Suppressor macrophage treated with lipopolysaccharide for 1 hour (primary cell): ENCODE measurements around the gene SMYD4.
"Not testable (repeated sequence)": the region's sequence is repeated elsewhere in the genome, so short reads cannot be mapped to it uniquely, and the experiment has no call there.

Experiments
- DNase-seq, 3 donors: peaks; one replicate each; pipeline ENCODE4 v3.0.0-alpha.2; 2020 to 2022

The SMYD4 gene

DNA sequence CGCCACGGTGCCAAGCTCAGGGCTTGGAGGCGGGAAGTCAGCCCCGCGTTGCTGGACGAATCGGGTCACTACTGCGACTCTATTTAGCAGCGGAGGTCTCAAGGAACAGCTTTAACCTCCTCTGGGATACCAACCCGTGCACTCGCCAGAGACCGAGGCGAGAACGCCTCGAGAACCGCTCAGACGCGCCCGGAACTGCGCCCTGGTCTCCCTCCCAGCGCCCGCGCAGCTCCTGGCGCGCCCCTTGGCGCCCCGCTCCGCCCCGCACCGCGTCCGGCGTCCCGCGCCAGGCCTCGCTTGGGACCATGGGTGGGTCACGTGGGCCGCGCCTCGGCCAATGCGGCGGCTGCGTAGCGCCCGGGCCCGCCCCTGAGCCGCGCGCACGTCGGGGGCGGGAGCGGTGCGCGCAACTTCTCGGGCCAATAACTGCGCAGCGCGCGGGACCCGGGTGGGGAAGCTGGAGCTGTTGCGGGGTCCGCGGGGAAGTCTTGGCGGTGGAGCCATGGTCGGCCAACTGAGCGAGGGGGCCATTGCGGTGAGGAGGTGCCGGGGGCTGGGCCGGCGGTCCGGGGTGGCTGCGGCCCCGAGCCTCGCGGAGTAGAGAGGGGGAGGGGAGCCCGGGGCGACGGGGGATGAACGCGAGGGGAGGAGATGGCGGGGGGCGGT lies at the start of gene SMYD4, which contains the start of gene RPA1:
Gene SMYD4, minus strand, starts transcription at position 311 of the 666 bp plus-strand sequence. CDS start 1,908 bp downstream, outside the sequence.
Gene RPA1, plus strand, starts transcription at position 414 of the 666 bp plus-strand sequence. Its CDS starts 89 bp downstream, at position 503.
- peak; percentile 89 to 97 (median 95) for DNase-seq

DNA sequence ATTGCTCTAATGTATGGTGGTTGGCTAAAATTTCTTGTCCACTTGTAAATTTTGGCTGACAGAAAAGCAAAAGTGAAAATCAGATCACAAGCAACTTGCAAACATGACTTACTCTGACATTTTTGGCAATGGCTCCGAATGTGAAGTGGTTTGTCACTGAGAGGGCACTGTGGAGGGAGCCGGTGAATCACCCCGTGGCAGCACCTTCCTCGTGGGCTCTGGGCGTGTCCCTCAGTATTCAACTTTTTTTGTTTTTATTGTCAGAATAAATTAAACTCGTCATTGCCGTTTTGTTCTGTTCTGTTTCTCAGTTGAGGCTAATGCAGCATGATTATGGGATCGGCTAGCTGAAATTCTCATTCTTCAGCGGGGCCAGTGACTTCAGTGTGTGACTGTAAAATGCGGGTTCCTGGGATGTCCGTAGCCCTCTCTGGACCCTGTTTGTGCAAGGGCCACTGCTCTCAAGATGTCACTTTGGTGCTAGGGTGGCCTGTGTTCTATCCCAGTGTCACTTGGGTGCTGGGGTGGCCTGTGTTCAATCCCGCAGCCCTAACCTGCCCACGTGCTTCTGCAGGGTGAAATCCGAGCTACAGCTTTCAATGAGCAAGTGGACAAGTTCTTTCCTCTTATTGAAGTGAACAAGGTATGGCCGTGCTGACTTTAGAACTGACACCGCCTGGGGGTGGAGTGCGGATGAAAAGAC lies 48.9 kb upstream of the SMYD4 start:
- no peak for DNase-seq

DNA sequence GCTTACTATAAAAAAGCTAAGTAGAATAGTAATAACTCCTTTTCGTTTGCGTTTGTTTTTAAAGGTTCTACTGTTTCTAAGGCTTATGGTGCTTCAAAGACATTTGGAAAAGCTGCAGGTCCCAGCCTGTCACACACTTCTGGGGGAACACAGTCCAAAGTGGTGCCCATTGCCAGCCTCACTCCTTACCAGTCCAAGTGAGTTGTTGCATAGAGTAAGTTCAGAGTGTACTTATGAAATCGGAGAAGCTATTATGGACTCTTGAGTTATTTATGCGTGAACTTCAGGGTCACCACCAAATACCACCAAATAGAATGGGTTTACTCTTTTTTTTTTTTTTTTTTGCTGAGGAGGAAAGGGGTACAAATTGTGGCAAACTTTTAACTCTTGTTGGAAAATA lies 45.9 kb upstream of the SMYD4 start:
- DNase-seq = no peak

GRCh38 chr17:1873418-1873817 lies 43.7 kb upstream of the SMYD4 start:
- DNase-seq = no peak

GRCh38 chr17:1872976-1873375 lies 43.3 kb upstream of the SMYD4 start:
- no peak for DNase-seq

GRCh38 chr17:1872254-1872653 lies 42.6 kb upstream of the SMYD4 start:
- DNase-seq = no peak

GRCh38 chr17:1871756-1872155 lies 42.1 kb upstream of the SMYD4 start:
- no peak for DNase-seq

DNA sequence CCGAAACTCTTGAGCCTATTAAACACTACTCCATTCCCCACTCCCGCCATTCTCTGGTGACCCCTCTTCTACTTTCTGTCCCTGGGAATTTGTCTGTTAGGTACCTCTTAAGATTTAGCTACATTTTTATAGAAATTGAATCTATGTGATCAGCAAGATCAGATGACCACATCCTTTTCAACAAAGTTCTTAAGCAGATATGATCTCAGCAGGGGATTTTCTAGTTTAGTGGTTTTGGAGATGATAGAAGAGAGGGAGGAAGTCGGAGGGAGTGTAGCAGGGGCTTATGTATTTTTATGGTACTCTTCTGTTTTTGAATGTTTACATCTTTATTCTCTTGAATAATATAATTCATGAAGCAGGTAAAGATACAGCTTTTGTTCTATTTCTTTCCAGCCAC lies 40.9 kb upstream of the SMYD4 start:
- peak in 1 of 3 donors; percentile 12 for DNase-seq

DNA sequence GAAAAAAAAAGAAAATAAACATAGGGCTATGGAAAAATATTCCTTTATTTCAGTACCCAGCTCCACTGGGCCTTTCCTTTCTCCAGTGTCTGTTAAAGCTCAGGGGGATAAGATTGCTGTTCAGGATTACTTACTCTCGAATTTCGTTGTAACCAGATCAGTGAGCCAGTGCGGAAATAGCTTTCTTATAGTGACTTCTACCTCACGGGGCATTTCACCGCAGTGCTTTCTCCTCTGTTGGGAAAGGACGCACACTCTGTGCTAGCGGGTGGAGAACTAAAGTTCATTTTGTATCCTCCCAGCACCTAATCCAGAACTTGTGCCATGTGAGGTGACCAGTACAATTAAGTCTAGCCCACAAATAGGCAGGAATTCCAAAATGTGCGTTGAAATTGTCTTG lies 38.4 kb upstream of the SMYD4 start:
- no peak for DNase-seq

DNA sequence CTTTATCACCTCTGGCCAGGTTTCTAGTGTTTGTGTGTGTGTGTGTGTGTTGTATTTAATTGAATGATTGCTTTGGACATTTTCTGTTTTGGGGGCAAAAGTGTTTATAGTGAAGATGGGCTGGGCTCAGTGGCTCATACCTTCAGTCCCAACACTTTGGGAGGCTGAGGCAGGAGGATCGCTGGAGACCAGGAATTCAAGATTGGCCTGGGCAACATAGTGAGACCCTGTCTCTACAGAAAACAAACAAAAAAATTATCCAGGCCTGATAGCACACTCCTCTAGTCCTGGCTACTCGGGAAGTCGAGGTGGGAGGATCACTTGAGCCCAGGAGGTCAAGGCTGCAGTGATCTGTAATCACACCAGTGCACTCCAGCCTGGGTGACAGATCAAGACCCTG lies 37.6 kb upstream of the SMYD4 start:
- no peak for DNase-seq

DNA sequence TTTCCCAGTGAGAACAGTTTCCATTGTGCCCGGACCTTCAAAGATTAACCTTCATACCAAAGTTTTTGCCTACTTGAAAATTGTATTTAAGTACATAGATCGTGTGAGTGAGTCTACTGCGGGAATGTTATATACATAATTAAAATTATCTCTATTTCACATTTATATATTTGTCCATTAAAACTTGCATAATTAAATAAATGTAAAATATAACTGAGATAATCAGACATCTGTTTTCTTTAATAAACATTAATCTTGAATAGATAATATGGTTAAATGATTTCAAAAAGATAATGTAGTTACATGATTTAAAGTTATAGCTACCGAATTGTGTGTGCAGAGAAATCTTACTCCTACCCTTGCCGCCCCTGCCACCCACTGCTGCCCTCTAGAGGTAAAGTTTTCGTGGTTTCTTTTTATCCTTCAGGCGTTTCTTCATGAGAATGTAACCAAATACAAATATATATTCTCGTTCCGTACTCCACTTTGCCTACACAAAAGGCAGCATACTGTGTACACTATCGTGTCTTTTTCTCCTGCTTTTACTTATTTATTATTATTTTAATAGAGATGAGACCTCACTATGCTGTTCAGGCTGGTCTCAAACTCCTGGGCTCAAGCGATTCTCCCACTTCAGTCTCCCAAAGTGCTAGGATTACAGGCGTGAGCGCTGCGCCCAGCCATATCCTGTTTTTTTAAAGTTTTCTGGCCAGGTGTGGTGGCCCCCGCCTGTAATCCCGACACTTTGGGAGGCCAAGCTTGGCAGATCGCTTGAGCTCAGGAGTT lies 35.7 kb upstream of the SMYD4 start:
- DNase-seq = peak; percentile 62 to 85 (median 82)

- no peak for DNase-seq
Observed at GRCh38 chr17:1861391-1862010, 31.8 kb upstream of the SMYD4 start.

DNA sequence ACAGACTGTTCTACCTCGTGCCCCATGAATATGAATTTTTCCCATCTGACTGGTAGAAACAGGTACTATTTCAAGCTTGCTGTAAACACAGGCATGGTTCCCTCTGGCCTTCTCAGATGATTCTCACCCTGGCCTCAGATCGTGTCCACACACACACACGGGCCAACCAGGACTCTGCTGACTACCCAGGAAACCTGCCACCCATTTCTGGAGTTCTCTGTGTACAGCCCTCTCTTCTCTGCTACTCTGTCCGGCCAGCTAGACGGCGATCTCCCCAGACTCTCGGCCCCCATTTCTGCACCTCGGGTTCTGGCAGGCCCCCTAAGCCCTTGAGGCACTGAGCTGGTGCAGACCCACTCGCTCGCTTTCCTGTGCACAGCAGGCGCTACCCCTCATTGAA lies 31.3 kb upstream of the SMYD4 start:
- DNase-seq = no peak

DNA sequence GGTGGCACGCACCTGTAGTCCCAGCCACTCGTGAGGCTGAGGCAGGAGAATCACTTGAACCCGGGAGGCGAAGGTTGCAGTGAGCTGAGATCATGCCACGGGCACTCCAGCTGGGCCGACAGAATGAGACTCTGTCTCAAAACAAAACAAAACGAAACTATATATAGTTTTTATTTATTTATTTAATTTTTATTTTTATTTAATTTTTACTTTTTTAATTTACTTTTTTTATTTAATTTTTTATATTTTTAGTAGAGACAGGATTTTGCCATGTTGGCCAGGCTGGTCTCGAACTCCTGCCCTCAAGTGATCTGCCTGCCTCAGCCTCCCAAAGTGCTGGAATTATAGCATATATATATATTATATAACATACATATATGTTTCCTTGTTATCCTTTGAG lies 26.8 kb upstream of the SMYD4 start:
- not testable (repeated sequence) for DNase-seq

DNA sequence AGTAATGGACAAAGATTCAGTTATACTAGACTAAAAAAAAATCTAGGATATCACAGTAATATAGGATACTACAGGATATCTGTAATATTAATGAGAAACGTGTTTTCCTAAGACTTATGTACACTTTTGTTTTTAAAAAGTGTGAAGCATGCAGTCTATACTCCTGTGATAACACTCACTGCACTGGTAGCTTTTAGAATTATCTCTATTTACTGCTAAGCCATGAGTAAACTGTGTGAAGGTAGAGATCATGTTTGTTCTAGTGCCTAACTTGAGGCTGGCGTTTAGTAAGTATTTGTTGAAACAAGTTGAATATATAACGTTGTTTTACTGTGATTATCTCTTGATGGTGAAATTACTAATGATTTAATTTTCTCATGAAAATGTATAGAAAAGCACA lies 24.0 kb upstream of the SMYD4 start:
- no peak for DNase-seq

- DNase-seq = no peak
Observed at GRCh38 chr17:1852327-1852726, 22.6 kb upstream of the SMYD4 start.

DNA sequence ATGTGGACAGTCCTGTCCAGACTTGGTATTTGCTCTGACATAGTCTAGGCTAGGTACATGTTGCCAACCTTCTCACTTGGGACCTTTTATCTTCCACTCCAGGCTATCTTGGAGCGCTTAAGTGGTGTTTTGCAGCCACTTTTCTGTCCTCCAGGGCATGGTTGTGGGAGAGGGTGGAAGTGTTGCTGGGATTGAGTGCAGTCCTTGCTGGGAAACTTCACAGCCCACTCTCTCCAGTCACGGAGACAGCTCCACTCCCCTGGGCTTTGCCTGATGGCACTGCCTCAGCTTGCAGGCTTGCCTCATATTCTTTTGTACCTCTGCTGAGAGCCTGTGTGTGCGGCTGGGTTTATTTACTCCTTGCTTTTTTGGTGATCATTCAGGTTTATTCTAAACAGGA lies 17.5 kb upstream of the SMYD4 start:
- DNase-seq = no peak

DNA sequence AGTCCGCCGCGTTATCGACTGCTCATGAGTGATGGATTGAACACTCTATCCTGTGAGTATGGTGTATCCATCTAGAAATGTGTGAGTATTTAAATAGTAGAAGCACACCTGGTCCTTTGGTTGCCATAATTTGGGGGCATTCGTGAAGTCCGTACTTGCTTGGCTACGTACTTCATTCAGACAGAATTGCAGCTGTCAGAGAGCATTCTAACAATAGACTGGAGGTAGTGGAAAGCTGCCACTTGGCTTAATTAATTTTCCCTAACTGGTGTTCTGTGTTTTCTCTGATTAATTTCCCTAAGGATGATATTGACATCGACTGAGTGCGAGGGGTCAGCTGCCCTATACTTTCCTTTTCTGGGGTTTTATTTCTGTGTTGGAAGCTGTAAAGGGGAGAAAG lies 14.2 kb upstream of the SMYD4 start:
- DNase-seq = no peak

GRCh38 chr17:1839516-1839915 lies 9.8 kb upstream of the SMYD4 start:
- DNase-seq = no peak

DNA sequence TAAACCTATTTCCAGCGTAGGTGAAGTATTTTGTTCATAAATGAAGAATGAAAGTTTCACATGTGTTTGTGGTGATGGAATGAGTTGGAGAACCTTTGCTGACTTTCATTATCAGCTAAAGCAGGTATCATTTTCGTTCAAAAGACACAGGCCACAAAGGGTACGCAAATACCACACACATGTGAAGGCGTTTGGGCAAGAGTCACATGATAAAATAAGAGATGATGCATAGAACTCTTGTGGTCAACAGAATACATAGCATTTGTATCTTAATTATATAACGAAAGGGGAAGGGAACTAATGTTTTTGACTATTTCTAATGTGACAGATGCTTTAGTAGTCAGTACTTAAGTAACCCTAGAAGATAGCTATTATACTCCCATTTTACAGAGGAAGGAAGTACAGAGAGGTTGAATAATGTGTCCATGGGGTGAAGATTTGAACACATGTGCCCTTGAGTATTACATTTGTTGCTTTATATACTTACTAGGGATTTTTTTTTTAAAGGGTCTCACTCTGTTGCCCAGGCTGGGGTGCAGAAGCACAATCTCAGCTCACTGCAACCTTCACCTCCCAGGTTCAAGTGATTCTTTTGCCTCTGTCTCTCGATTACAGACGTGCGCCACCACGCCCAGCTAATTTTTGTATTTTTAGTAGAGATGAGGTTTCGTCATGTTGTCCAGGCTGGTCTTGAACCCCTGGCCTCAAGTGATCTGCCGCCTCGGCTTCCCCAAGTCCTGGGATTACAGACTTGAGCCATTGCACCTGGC lies 4.9 kb upstream of the SMYD4 start:
- DNase-seq = peak; percentile 37 to 66 (median 66)

- DNase-seq = no peak
Observed at GRCh38 chr17:1830288-1830687, 586 bp upstream of the SMYD4 start.

DNA sequence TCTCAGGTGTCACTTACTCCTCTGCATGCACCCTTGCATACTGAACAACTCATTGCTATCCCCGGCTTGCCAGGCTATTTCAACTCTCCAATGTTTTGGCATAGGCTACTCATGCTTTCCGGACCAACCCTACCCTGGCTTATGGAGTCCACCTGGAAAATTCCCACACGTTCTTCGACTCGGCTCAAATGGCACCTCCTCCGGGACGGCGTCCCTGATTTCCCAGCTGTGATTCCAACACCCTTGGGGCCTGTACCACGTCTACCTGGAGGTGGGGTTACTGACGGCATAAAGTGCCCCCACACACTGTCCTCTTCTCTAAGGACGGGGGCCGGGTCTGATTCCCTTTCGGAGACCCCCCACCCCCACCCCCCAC lies 498 bp downstream of the SMYD4 start:
- peak in 1 of 3 donors; percentile 8 for DNase-seq
